Suppressor macrophage treated with lipopolysaccharide for 4 hours (primary cell): ENCODE measurements around the gene OTOR.
A peak's percentile ranks its signal among the peaks of the same experiment; 100 is the strongest.

Experiments used
- DNase-seq: peaks from one replicate; pipeline ENCODE4 v3.0.0-alpha.2; 2020

Gene OTOR

DNA sequence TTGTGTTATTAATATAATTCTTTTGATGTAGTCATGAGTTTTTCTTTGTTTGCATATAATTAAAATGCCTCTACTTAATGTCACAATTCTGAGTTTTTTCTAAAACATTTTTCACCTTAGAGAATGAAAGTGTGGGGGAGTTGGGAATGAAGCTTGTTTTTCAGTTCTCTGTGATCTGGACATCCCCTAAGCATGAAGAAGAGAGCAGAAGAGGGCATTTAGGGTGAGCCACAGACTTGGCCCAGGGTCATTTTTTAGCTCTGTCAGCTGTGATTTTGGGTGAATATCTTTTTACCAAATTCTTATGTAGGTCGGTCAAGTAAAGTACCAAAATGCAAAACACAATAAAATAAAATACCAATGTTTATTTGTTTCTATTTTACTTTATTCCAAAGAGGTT lies 3.9 kb downstream of the OTOR start:
- no peak for DNase-seq

DNA sequence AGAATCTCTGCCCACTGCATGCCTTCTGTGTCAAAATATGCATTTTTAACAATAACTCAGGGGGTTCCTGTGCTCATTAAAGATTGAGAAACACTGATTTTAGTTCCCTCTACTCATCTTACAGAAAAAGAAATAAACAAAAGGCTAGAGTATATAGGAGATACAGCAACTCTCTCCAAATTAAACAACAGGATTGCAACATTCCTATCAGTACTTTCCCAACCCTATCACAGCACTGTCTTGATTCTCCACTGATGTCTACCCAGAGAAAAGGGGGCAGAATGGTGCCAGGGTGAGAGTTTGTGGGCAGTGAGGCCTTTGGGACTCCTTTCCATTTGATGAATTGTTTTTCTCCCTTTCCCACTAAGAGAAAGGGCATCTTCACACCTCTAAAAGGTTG lies 4.7 kb downstream of the OTOR start:
- DNase-seq: no peak

DNA sequence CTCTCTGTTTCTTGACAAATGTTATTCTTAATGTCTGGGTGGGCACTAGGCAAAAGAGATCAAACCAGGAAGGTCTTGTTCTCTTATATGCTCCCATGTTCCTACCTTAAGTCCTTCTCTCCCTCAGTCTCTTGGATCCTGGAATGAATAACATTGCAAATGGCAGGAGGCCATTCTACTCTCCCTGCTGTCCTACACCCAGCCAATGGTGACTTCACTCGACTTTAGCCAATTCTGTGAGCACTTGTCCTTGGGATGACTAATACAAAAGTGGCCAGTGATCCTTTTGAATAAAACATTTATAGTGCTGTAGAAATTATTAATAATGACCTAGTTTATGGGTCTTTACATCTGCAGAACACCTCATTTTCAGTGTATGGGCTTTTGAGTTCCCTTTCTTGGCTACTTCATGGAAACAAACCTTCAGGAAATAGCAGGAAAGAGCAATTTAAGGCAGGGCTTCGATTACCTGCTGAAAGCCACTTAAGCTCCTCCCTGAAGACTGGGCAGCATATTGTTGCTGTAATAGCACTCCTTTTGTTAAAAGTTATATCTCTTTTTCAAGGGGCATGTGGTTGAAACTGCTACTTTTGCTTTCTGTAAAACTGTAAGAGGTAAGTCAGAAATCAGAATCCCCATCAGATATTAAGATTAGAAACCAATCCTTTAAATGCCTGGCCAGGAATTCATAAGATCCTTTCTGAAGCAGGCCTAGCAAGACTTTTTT lies 10.5 kb downstream of the OTOR start:
- DNase-seq: no peak

DNA sequence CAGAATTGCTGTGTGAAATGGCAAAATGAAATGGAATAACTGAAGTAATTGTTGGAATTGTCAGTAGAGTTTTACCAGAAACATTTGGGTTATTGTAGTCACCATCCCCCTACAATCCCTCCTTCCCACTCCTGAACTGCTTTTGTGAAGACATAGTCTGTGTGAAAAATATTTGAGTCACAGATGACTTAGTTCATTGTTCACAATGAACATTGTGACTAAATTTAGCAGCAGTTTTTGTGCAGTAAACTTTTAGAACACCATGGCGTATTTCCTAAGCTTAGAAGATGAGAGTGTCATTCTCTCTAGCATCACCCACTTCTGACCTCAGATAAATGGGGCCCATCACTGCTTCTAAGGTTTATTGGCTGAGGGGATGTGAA lies 11.0 kb downstream of the OTOR start:
- no peak for DNase-seq

DNA sequence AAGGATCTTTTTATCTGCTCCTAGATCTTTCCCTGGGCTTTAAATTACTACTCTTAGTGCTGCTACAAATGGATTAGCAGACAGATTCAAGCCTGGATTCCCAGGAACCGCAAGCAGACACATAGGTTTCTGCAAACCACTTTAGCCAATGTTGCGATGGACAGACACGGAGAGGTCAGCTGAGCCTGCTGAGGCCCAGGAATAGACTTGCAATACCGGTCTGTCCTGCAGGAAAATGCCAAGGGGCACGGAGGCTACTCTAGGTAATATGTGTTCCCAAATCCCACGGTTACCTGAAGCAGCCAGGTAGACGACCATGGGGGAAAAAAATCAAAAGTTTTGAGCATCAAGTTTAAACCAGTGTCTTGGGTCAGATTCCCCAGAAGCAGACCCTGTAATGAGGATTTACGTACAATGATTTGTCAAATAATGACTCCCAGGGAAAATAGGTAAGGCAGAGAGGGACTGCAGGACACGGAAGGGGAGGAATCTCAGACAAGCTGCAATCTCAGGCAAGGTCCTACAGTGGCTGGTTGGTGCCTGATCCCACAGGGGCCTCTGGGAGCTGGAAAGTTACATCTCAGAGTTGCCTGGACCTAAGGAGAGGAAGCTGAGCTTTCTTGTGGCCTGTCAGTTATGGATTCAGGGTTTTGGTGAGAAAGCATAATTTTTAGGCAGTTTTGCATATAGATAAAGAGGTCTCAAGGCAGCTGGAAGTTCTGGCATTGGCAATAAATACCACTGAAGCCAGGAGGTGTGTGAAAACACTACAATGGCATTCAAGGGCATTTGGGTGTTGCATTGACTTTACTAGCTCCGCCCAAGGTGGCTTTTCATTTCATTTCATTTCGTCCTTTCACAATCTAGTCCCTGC lies 12.5 kb downstream of the OTOR start:
- DNase-seq: no peak

DNA sequence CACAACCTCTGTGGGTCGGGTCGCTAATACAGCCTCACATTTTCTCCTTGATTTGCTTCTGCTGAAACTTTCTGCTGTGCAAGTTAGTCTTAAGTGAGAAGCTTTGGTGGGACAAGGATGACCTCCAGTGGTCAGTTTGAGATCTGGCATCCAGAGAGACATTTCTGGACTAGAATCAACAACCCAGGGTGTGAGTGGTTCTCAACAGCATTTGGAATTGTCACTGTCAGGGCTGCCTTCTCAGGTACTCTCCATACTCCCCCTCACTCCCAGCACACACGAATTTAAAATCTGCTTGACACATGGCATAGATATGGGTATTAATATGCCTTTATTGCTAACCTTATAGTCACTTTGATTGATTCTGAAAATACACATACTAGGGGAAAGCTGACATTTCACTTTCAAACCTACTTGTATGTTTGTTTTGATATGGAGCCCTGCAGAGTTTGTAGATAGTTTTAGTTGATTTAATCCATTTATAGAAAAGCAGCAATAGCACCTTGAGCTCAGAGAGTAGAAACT lies 13.2 kb downstream of the OTOR start:
- DNase-seq: peak; percentile 63

DNA sequence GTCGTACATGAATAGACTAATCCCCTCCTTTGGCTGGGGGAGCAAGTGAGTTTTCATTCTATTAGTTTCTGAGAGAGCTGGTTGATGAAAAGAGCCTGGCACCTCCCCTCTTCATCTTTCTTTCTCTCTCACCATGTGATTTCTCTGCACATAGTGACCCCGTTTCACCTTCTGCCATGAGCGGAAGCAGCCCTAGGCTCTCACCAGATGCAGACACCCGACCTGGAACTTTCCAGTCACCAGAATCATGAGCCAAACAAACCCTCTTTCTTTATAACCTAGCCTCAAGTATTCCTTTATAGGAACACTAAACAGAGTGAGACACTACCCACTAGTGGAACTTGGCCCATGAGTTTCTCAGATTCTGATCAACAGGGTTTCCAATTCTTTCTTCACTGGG lies 16.4 kb downstream of the OTOR start:
- no peak for DNase-seq

DNA sequence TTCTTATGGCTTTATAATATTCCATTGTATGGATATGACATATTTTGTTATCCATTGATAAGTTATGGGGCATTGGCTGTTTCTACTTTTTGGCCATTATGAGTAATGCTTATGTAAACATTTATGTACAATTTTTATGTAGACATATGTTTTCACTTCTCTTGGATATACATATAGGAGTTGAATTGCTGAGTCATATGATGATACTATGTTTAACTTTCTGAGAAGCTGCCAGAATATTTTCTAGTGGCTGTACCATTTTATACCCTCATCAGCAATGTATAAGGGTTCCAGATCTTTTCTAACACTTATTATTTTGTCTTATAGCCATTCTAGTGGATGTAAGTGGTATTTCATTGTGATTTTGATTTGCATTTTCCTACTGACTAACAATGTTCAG lies 23.1 kb downstream of the OTOR start:
- DNase-seq: no peak

DNA sequence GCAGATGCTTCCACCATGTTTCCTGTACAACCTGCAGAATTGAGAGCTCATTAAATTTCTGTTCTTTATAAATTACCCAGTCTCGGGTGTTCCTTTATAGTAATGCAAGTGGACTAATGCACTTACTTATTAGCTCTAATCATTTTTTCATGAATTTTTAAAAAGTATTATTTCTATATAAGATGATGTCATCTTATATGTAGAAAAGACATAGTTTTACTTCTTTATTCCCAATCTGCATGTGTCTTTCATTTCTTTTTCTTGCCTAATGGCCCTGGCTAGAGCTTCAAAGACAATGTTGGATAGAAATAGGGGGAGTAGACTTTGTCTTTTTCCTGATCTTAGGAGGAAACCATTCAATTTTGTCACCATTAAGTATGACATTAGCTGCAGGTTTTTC lies 27.8 kb downstream of the OTOR start:
- DNase-seq: no peak

DNA sequence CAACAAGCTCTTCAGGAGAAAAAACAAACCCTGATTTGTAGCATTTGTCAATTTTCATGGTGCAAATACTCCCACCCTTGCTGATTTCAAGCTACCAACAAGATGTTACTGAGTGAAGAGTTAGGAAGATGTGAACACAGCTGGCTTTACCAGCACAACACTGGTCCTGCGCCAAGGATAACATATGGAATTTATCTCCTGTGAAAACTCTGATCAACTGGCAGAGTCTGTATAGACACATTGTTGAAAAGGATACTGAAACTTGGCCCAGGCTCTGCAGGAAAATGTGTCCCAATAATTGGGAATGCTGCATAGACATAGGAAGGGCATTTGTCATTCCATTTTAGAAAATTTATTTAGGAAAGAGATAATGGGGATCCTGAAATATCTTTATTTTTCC lies 29.0 kb downstream of the OTOR start:
- no peak for DNase-seq

DNA sequence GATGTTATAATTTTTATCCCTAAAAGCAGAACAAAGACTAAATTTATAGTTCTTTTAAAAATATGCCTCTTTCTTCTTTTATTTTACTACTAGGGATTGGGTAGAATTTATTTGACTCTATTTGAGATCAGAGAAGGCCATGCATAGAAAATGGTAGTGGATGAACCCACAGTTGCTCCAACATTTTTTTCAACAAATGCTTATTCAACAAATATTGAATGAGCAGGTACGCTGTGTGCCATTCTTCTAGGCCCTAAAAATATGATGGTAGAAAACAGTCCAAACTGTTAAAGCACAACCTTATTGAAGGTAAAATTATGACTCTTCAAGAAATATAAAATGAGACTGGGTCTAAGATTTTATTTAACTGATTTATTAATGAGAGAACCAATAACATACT lies 30.0 kb downstream of the OTOR start:
- DNase-seq: no peak

DNA sequence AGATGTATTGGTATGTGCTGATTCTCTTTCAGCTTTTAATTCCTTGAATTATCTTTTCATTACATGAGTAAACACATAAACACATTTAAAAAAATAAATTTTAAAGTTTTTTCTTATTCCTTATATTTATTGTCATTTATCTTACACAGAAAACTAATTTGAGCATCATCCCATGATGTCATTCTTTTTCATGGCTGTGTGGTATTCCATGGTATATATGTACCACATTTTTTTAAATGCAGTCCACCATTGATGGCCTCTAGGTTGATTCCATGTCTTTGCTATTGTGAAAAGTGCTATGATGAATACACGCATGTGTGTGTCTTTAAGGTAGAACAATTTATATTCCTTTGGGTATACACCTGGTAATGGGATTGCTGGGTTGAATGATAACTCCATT lies 33.3 kb downstream of the OTOR start:
- DNase-seq: no peak

DNA sequence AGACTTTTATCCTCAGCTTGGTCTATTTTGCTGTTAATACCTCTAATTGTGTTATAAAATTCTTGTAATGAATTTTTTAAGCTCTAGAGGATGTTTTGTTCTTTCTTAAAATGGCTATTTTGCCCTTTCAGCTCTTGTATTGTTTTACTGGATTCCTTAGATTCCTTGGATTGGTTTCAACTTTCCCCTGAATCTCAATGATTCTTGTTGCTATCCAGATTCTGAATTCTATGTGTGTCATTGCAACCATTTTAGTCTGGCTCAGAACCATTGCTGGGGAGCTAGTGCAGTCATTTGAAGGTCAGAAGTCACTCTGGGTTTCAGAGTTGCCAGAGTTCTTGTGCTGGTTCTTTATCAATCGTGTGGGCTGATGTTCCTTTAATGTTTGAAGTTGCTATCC lies 37.1 kb downstream of the OTOR start:
- no peak for DNase-seq
